AG09309 (cell line): ENCODE measurements around the gene RAB3B.
"Not testable (repeated sequence)": the region's sequence is repeated elsewhere in the genome, so short reads cannot be mapped to it uniquely, and the experiment has no call there.

Experiments
- DNase-seq: peaks from one replicate; pipeline ENCODE4 v3.0.0-alpha.2; 2010; ENCODE audit warnings: low read depth
- H3K4me3 ChIP-seq: 2 replicates; pipeline ENCODE4 v1.5.1; 2011; ENCODE audit warnings: mild to moderate bottlenecking, low read depth, low read length, moderate library complexity; ENCODE audit not compliant: control insufficient read depth
- CTCF ChIP-seq: IDR thresholded peaks from 2 replicates; pipeline ENCODE4 v1.5.1; 2011; ENCODE audit warnings: mild to moderate bottlenecking, low read depth, low read length, inconsistent platforms; ENCODE audit not compliant: insufficient read depth, control insufficient read depth; ENCODE audit errors: missing control alignments

RAB3B gene

DNA sequence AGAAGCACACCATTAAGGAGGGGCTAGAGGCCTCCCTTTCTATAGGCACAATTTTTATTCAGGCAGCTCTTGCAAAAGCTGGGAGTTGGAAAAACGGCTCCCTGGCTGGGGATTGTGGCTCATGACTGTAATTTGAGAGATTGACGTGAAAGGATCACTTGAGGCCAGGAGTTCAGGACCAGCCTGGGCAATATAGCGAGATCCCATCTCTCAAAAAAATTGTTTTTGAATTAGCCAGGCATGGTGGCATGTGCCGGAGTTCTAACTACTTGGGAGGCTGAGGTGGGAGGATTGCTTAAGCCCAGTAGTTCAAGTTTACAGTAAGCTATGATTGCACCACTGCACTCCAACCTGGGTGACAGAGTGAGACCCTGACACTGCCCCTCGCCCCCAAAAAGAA is 88.0 kb downstream of the RAB3B start:
- DNase-seq = no peak
- H3K4me3 ChIP-seq = no peak overlapping the region
- no peak for TF ChIP-seq CTCF

GRCh38 chr1:51901151-51901550 is 89.3 kb downstream of the RAB3B start:
- no peak overlapping the region for H3K4me3 ChIP-seq
- no peak for DNase-seq
- no peak for TF ChIP-seq CTCF

DNA sequence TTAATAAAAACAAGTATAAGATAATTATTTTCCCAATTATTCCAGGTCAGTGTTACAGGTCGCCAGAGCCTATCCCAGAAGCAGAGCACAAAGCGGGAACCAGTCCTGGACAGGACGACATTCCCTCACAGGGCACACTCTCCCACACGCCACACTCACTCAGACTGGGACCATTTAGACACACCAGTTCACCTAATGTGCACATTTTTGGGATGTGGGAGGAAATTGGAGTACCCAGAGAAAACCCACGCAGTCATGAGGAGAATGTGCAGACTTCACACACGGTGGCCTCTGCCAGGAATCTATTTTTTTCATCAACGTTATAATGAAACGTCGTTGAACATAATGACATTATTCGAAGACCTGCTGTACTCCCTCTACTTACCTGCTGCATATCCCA is 91.5 kb downstream of the RAB3B start:
- DNase-seq = no peak
- no peak for TF ChIP-seq CTCF
- no peak overlapping the region for H3K4me3 ChIP-seq

DNA sequence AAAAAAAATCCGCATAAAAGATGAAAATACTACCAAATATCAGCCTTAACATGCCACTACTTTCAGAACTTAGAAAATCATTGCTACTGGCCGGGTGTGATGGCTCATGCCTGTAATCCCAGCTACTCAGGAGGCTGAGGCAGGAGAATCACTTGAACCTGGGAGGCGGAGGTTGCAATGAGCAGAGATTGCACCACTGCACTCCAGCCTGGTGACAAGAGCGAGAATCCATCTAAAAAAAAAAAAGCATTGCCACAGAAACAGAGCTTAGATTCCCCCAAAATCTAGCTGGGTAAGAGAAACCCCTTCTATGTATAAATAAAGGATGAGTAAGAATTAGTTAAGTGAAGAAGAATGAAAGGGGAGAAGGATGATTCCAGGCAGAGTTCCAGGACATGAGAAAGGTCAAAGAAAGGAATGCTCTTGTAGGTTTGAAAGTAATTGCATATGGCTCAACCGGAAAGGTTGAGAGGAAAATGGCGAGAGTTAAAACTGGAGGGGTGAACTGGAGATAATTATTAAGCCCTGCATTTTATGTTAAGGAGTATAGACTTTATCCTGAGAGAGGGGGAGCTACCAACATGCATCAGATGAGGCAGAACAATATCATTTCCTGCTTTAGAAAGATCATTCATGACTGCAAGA is 92.3 kb downstream of the RAB3B start:
- no peak overlapping the region for H3K4me3 ChIP-seq
- TF ChIP-seq CTCF = no peak
- DNase-seq = peak; percentile 78

DNA sequence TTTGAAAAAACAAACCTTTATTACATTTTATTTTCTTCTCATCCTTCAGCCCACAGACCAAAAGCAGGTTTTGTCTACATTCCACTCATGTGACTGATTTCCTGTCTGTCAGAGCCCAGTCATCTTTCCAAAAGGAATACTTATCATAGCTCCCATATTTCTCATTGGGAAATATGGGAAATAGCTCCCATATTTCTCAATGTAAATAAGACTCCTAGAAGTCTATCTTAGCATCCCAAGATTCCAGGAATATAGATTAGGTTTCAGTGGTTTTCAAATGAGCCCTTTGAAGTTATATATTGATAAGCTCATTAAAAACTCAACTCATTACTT is 92.8 kb downstream of the RAB3B start:
- no peak overlapping the region for H3K4me3 ChIP-seq
- DNase-seq = peak; percentile 84
- no peak for TF ChIP-seq CTCF

GRCh38 chr1:51894748-51895147 is 95.8 kb downstream of the RAB3B start:
- not testable (repeated sequence) for DNase-seq, H3K4me3 ChIP-seq

DNA sequence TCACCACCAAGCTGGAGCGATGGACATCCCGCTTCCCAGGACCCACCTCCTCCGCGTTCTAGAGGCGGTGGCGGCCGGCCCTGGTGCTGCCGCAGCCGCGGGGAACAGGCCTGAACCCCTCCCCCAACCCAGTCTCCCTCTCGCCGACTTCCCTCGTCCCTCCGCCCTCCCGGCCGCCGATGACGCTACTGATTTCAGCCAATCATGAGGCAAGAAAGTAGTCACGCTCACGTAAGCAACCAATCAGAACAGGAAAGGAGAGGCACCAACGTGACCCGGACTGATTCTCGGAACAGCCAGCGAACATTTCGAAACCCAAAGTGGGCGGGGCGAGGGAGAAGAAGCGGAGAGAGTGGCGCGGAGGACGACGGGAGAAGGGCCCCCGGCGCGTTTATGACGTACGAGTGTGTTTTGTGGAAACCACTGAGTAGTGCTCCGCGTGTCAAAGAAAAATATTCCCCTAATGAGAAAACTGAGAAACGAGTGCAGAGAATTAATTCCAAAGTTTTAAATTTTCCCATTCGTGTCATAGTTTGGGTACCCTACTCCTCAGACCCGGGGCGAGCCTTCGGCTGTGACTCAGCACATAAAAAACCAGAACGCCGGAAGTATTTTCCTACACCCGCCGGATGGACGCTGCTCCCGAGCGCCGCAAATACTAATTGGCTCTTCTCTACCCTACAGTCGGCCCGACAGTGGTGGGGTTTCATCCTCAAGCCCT is 111.7 kb downstream of the RAB3B start, which contains the start of gene NRDC:
Gene NRDC (minus strand): TSS at position 112 of the 721 bp plus-strand sequence. CDS start 112 bp downstream, outside the sequence.
- TF ChIP-seq CTCF = no peak
- peak; percentile 99 for DNase-seq
- peak within 1 kb of the TSS; percentile 92 for H3K4me3 ChIP-seq
